ENCODE results near the gene LPXN.
"Not testable (repeated sequence)": the region's sequence is repeated elsewhere in the genome, so short reads cannot be mapped to it uniquely, and the experiment has no call there.

The LPXN gene

DNA sequence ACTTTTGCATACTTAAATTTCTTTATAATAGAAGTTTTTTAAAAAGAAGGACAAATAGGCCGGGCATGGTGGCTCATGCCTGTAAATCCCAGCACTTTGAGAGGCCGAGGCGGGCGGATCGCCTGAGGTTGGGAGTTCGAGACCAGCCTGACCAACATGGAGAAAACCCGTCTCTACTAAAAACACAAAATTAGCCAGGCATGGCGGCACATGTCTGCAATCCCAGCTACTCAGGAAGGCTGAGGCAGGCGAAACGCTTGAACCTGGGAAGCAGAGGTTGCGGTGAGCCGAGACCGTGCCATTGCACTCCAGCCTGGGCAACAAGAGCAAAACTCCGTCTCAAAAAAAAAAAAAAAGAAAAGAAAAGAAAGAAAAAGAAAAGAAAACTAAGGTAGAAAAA is 2.8 kb downstream of the LPXN start:
- not testable (repeated sequence) for H2BK12ac ChIP-seq (ENCODE audit: low read length); H3K27ac ChIP-seq (replicated peaks; ENCODE audit: low read length); H3K4ac ChIP-seq (ENCODE audit: low read length); H3K14ac ChIP-seq (ENCODE audit: low read length); H2AFZ ChIP-seq (ENCODE audit: low read length); H3K9ac ChIP-seq (ENCODE audit: low read depth, low read length, poor library complexity); H3K4me2 ChIP-seq (ENCODE audit: insufficient read depth, low read length, poor library complexity, severe bottlenecking); H2BK15ac ChIP-seq (ENCODE audit: low read length); H3K23ac ChIP-seq (ENCODE audit: low read depth, low read length, poor library complexity); H2BK5ac ChIP-seq (ENCODE audit: low read length); H4K8ac ChIP-seq (ENCODE audit: low read depth, low read length); H3K27me3 ChIP-seq (ENCODE audit: control insufficient read depth in 3 of 3, insufficient read depth in 3 of 3, low read depth in 1 of 3, low read length in 3 of 3); H3K36me3 ChIP-seq (replicated peaks in 1 of 2; ENCODE audit: control insufficient read depth in 2 of 2, insufficient read depth in 2 of 2, low read length in 2 of 2); H3K79me1 ChIP-seq (ENCODE audit: low read depth, low read length); H2AK5ac ChIP-seq (ENCODE audit: low read depth, low read length); H3K4me3 ChIP-seq (ENCODE audit: low read length in 2 of 2); H2BK120ac ChIP-seq (ENCODE audit: low read depth, low read length); H3K18ac ChIP-seq (ENCODE audit: low read length); DNase-seq (ENCODE audit: low spot score); H4K91ac ChIP-seq (ENCODE audit: low read depth, low read length, poor library complexity); H3K9me3 ChIP-seq (replicated peaks in 1 of 2; ENCODE audit: control insufficient read depth in 2 of 2, insufficient read depth in 1 of 2, low read depth in 1 of 2, low read length in 2 of 2); H3K4me1 ChIP-seq (ENCODE audit: control insufficient read depth in 2 of 2, insufficient read depth in 1 of 2, low read depth in 1 of 2, low read length in 2 of 2)
- WGBS, 2 donors (ENCODE audit: extremely low coverage in 2 of 2, insufficient read length in 2 of 2, insufficient replicate concordance in 1 of 2): no CpG with 5 or more reads among the region's 14 CpGs

DNA sequence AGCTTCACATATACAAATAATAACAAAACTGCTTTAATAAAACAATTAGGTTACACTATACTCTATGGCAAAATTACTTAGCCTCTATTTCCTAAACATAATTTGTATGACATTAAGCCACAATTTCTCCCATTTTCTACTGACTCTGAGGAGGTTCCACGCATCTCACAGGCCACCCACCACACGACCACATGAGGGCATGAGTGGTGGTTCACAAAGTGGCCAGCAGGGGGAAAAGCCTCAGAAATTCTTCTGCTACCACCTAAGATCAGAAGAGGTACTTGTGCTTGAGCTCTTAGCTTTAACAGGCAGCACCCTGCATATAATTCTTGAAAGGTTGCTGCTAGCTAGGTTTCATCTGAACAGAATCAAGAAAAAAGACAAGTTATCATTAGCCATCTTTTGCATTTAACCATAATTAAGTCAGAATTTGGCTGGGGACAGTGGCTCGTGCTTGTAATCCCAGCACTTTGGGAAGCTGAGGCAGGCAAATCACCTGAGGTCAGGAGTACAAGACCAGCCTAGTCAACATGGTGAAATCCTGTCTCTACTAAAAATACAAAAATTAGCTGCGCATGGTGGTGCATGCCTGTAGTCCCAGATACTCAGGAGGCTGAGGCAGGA is 7.7 kb downstream of the LPXN start:
- Histone ChIP-seq H3K14ac (ENCODE audit: low read length) (no peak overlapping the region), H3K4me1 (ENCODE audit: control insufficient read depth in 2 of 2, insufficient read depth in 1 of 2, low read depth in 1 of 2, low read length in 2 of 2) (no peaks in the 10 kb centered on the region), H4K8ac (ENCODE audit: low read depth, low read length) (no peak overlapping the region), H2BK15ac (ENCODE audit: low read length) (no peak overlapping the region), H3K4me2 (ENCODE audit: insufficient read depth, low read length, poor library complexity, severe bottlenecking) (no peak overlapping the region), H3K4ac (ENCODE audit: low read length) (no peak overlapping the region), H3K9me3 (replicated peaks in 1 of 2; ENCODE audit: control insufficient read depth in 2 of 2, insufficient read depth in 1 of 2, low read depth in 1 of 2, low read length in 2 of 2) (no peaks in the 10 kb centered on the region), H3K36me3 (replicated peaks in 1 of 2; ENCODE audit: control insufficient read depth in 2 of 2, insufficient read depth in 2 of 2, low read length in 2 of 2) (peaks cover 0 to 7% of the 10 kb centered on the region in 2 donors), H4K91ac (ENCODE audit: low read depth, low read length, poor library complexity) (no peak overlapping the region), H3K27ac (replicated peaks; ENCODE audit: low read length) (no peak overlapping the region), H2BK12ac (ENCODE audit: low read length) (no peak overlapping the region), H3K18ac (ENCODE audit: low read length) (no peak overlapping the region), H3K27me3 (ENCODE audit: control insufficient read depth in 3 of 3, insufficient read depth in 3 of 3, low read depth in 1 of 3, low read length in 3 of 3) (no peaks in the 10 kb centered on the region), H2AFZ (ENCODE audit: low read length) (no peak overlapping the region), H3K4me3 (ENCODE audit: low read length in 2 of 2) (no peak overlapping the region), H3K79me1 (ENCODE audit: low read depth, low read length) (no peaks in the 10 kb centered on the region), H3K9ac (ENCODE audit: low read depth, low read length, poor library complexity) (no peak overlapping the region), H3K23ac (ENCODE audit: low read depth, low read length, poor library complexity) (no peak overlapping the region), H2BK120ac (ENCODE audit: low read depth, low read length) (no peak overlapping the region), H2BK5ac (ENCODE audit: low read length) (no peak overlapping the region), H2AK5ac (ENCODE audit: low read depth, low read length) (no peak overlapping the region)
- peak; percentile 54 for DNase-seq (ENCODE audit: low spot score)
- WGBS, 2 donors (ENCODE audit: extremely low coverage in 2 of 2, insufficient read length in 2 of 2, insufficient replicate concordance in 1 of 2): no CpG with 5 or more reads among the region's 4 CpGs

DNA sequence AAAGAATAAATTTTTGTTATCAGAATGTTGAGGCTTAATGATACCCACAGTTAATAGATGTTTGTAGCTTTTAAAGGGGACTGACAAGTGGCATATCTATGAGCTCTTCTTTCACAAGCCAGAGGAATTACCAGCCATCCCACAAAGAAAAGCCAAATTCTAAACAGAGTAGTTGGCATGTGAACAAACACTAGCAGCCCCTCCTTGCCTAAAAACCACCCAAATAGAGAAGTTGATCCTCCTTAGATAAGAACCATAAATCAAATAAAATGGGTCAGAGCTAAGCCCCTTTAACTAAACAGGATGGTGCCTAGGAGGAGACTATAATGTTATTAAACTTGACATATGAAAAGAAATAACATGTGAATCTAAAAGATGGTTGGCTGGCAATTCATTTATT is 11.4 kb downstream of the LPXN start:
- Histone ChIP-seq H3K36me3 (replicated peaks in 1 of 2; ENCODE audit: control insufficient read depth in 2 of 2, insufficient read depth in 2 of 2, low read length in 2 of 2) (peaks cover 0 to 3% of the 10 kb centered on the region in 2 donors), H3K14ac (ENCODE audit: low read length) (no peak overlapping the region), H3K4me3 (ENCODE audit: low read length in 2 of 2) (no peak overlapping the region), H3K79me1 (ENCODE audit: low read depth, low read length) (no peaks in the 10 kb centered on the region), H2AFZ (ENCODE audit: low read length) (no peak overlapping the region), H3K4me2 (ENCODE audit: insufficient read depth, low read length, poor library complexity, severe bottlenecking) (no peak overlapping the region), H3K9me3 (replicated peaks in 1 of 2; ENCODE audit: control insufficient read depth in 2 of 2, insufficient read depth in 1 of 2, low read depth in 1 of 2, low read length in 2 of 2) (no peaks in the 10 kb centered on the region), H2BK120ac (ENCODE audit: low read depth, low read length) (no peak overlapping the region), H3K9ac (ENCODE audit: low read depth, low read length, poor library complexity) (no peak overlapping the region), H3K23ac (ENCODE audit: low read depth, low read length, poor library complexity) (no peak overlapping the region), H2BK15ac (ENCODE audit: low read length) (no peak overlapping the region), H3K27ac (replicated peaks; ENCODE audit: low read length) (no peak overlapping the region), H4K8ac (ENCODE audit: low read depth, low read length) (no peak overlapping the region), H2BK5ac (ENCODE audit: low read length) (no peak overlapping the region), H3K4ac (ENCODE audit: low read length) (no peak overlapping the region), H2AK5ac (ENCODE audit: low read depth, low read length) (no peak overlapping the region), H3K4me1 (ENCODE audit: control insufficient read depth in 2 of 2, insufficient read depth in 1 of 2, low read depth in 1 of 2, low read length in 2 of 2) (peaks cover 3 to 5% of the 10 kb centered on the region in 2 donors), H3K27me3 (ENCODE audit: control insufficient read depth in 3 of 3, insufficient read depth in 3 of 3, low read depth in 1 of 3, low read length in 3 of 3) (no peaks in the 10 kb centered on the region), H3K18ac (ENCODE audit: low read length) (no peak overlapping the region), H2BK12ac (ENCODE audit: low read length) (no peak overlapping the region), H4K91ac (ENCODE audit: low read depth, low read length, poor library complexity) (no peak overlapping the region)
- no peak for DNase-seq (ENCODE audit: low spot score)

DNA sequence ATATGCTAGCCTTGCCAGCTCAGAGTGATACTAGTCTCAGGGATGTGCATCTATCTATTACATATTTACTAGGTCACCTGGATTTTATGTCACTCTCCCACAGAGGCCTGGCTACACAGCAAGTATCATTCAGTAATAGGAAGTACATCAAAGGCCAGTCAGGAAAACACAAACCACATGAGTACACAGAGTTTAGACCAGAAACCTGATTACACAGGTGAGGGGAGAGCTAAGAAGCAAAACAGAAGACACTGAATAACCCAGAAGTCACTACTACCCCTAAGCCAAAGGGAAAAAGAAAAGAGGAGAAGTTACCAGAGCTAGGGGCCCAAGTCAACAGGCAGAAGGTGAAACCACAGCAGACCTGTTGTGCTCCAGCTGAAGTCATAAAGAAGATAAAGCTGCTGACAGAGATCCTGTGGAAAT is 13.3 kb downstream of the LPXN start:
- H2AK5ac ChIP-seq (ENCODE audit: low read depth, low read length): no peak overlapping the region
- no peak overlapping the region for H4K91ac ChIP-seq (ENCODE audit: low read depth, low read length, poor library complexity)
- H3K4me2 ChIP-seq (ENCODE audit: insufficient read depth, low read length, poor library complexity, severe bottlenecking): no peak overlapping the region
- H3K79me1 ChIP-seq (ENCODE audit: low read depth, low read length): no peaks in the 10 kb centered on the region
- no peak overlapping the region for H2AFZ ChIP-seq (ENCODE audit: low read length)
- no peak for DNase-seq (ENCODE audit: low spot score)
- no peak overlapping the region for H3K23ac ChIP-seq (ENCODE audit: low read depth, low read length, poor library complexity)
- H3K9me3 ChIP-seq (replicated peaks in 1 of 2; ENCODE audit: control insufficient read depth in 2 of 2, insufficient read depth in 1 of 2, low read depth in 1 of 2, low read length in 2 of 2): no peaks in the 10 kb centered on the region
- H3K4ac ChIP-seq (ENCODE audit: low read length): no peak overlapping the region
- H2BK12ac ChIP-seq (ENCODE audit: low read length): no peak overlapping the region
- H3K4me1 ChIP-seq (ENCODE audit: control insufficient read depth in 2 of 2, insufficient read depth in 1 of 2, low read depth in 1 of 2, low read length in 2 of 2): peaks cover 3 to 5% of the 10 kb centered on the region in 2 donors
- no peak overlapping the region for H4K8ac ChIP-seq (ENCODE audit: low read depth, low read length)
- H3K4me3 ChIP-seq (ENCODE audit: low read length in 2 of 2): no peak overlapping the region
- H3K14ac ChIP-seq (ENCODE audit: low read length): no peak overlapping the region
- H2BK120ac ChIP-seq (ENCODE audit: low read depth, low read length): no peak overlapping the region
- H3K36me3 ChIP-seq (replicated peaks in 1 of 2; ENCODE audit: control insufficient read depth in 2 of 2, insufficient read depth in 2 of 2, low read length in 2 of 2): no peaks in the 10 kb centered on the region
- no peak overlapping the region for H2BK5ac ChIP-seq (ENCODE audit: low read length)
- H3K9ac ChIP-seq (ENCODE audit: low read depth, low read length, poor library complexity): no peak overlapping the region
- no peak overlapping the region for H3K27ac ChIP-seq (replicated peaks; ENCODE audit: low read length)
- H2BK15ac ChIP-seq (ENCODE audit: low read length): no peak overlapping the region
- no peaks in the 10 kb centered on the region for H3K27me3 ChIP-seq (ENCODE audit: control insufficient read depth in 3 of 3, insufficient read depth in 3 of 3, low read depth in 1 of 3, low read length in 3 of 3)
- no peak overlapping the region for H3K18ac ChIP-seq (ENCODE audit: low read length)

Data from neuronal stem cell (in vitro differentiated cells).